Mucosa of gallbladder (tissue), 1 donor: ENCODE measurements around the gene TGIF2LX. TPM values are rescaled to one million over a fixed set of nuclear protein-coding genes. Genes with fewer than 3 reads are reported as not detected.
"Not testable (repeated sequence)": the region's sequence is repeated elsewhere in the genome, so short reads cannot be mapped to it uniquely, and the experiment has no call there.

Experiments
- DNase-seq: peaks from one replicate; pipeline ENCODE4 v3.0.0-alpha.2; 2020; ENCODE audit warnings: low spot score
- total RNA-seq: library from RNA; stranded (reverse); gene quantifications from one replicate; pipeline ENCODE4 v1.2.1, GENCODE V29; 2021
- donor health status: DM: no; HTN: no; CAD: no.

Gene TGIF2LX
- not detected for total RNA-seq

DNA sequence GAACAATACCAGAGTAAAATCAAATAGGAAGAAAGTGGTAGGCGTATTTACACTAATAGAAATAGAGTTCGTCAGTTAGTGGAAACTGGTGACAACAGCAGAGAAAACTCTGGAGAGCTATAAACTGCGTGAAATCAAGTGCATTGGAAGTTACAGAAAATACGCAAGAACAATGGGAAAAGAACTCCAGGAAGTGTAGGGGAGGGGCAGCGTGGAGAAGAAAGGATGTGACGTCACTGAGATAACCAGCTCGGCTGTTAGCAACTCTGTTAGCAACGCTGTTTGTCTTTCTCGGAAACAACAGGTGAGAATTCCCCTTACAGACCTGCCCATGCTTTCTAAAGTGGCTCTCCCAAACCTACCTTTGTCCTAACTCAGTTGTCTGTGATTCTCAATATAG, at the start of gene TGIF2LX:
TSS of gene TGIF2LX (plus strand) at position 244 of the 400 bp plus-strand sequence. CDS start 178 bp downstream, outside the sequence.
- not testable (repeated sequence) for DNase-seq

DNA sequence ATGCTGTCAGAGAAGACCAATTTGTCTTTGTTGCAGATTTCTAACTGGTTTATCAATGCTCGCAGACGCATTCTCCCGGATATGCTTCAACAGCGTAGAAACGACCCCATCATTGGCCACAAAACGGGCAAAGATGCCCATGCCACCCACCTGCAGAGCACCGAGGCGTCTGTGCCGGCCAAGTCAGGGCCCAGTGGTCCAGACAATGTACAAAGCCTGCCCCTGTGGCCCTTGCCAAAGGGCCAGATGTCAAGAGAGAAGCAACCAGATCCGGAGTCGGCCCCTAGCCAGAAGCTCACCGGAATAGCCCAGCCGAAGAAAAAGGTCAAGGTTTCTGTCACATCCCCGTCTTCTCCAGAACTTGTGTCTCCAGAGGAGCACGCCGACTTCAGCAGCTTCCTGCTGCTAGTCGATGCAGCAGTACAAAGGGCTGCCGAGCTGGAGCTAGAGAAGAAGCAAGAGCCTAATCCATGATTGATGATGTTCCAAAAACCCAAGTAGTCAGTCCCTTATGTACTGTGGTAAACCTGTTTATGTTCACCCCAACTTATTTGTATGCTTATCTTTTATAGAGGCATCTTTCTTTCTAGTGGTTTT, 728 bp downstream of the TGIF2LX start:
- not testable (repeated sequence) for DNase-seq

DNA sequence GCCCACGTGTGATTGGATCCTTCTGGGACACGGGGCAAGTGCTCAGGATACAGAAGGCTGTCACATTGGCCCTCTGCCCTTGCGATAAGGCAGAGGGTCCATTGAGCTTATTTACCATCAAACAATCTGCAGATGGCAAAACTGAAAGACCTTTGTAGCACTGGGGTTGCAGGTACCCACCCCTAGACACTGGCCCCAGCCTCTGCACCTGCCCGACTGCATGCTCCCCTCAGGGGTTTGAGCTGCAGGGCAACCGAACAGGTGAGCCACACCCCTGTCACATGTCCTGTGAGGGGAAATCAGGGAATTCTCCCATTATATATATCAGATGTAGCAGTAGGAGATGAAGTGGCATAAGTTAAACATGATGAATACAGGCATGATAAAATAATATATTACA, 21.4 kb downstream of the TGIF2LX start:
- not testable (repeated sequence) for DNase-seq

DNA sequence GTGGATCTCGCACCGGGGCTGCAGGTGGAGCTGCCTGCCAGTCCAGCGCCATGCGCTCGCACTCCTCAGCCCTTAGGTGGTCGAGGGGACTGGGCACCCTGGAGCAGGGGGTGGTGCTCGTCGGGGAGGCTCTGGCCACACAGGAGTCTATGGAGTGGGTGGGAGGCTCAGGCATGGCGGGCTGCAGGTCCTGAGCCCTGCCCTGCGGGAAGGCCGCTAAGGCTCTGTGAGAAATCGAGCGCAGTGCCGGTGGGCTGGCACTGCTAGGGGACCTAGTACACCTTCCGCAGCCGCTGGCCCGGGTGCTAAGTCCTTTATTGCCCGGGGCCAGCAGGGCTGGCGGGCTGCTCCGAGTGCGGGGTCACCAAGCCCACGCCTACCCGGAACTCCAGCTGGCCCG, 43.9 kb downstream of the TGIF2LX start:
- DNase-seq = not testable (repeated sequence)
